Neural progenitor cell (in vitro differentiated cells): ENCODE data around the gene PRPF38A.

ENCODE experiments used
- CTCF ChIP-seq: fragments of 200-600 bp; sonication (generic); IDR thresholded peaks from 2 replicates; pipeline ENCODE4 v1.5.1; 2017; ENCODE audit warnings: antibody characterized with exemption, mild to moderate bottlenecking
- EZH2 ChIP-seq: fragments of 200-600 bp; sonication (generic); IDR thresholded peaks from 2 replicates; pipeline ENCODE4 v1.6.1; 2017; ENCODE audit warnings: antibody characterized with exemption, mild to moderate bottlenecking, moderate library complexity
- EZH2phosphoT487 ChIP-seq: fragments of 200-600 bp; sonication (generic); IDR thresholded peaks from 2 replicates; pipeline ENCODE4 v1.6.1; 2017; ENCODE audit warnings: antibody characterized with exemption

GRCh38 chr1:52460694-52461093, 56.3 kb downstream of the PRPF38A start:
- TF ChIP-seq CTCF (no peak), EZH2phosphoT487 (no peak), EZH2 (no peak)
